ENCODE measurements around the gene KRT1.
A peak's percentile ranks its signal among the peaks of the same experiment; 100 is the strongest.

KRT1 gene

GRCh38 chr12:52636592-52637258 is 43.5 kb downstream of the KRT1 start:
- no peak for DNase-seq

- no peak for DNase-seq
These were observed 44.0 kb downstream of the KRT1 start for GRCh38 chr12:52636189-52636588.

GRCh38 chr12:52634266-52635056 is 45.7 kb downstream of the KRT1 start:
- DNase-seq, result peak in 55 of 58 donors; percentile 11 to 84 (median 61)

GRCh38 chr12:52633383-52633782 is 46.8 kb downstream of the KRT1 start:
- no peak for DNase-seq

GRCh38 chr12:52632656-52633055 is 47.6 kb downstream of the KRT1 start:
- DNase-seq, result no peak

GRCh38 chr12:52631676-52632459 is 48.3 kb downstream of the KRT1 start:
- DNase-seq, result no peak

GRCh38 chr12:52631264-52631663 is 48.9 kb downstream of the KRT1 start:
- DNase-seq, result no peak

GRCh38 chr12:52630599-52631200 is 49.5 kb downstream of the KRT1 start:
- no peak for DNase-seq

- no peak for DNase-seq
These were observed 50.2 kb downstream of the KRT1 start for GRCh38 chr12:52630008-52630500.

- DNase-seq, result no peak
These were observed 50.8 kb downstream of the KRT1 start for GRCh38 chr12:52629281-52630007.

- no peak for DNase-seq
These were observed 51.4 kb downstream of the KRT1 start for GRCh38 chr12:52628841-52629240.

GRCh38 chr12:52628111-52628507 is 52.1 kb downstream of the KRT1 start:
- no peak for DNase-seq

GRCh38 chr12:52627395-52628110 is 52.7 kb downstream of the KRT1 start:
- no peak for DNase-seq
